Activated CD8-positive, alpha-beta T cell treated with anti-CD3 and anti-CD28 coated beads, Interleukin-2, amount 10 ng/mL, durations not matched to agents 7 days and 5 days (primary cell): Measurements from ENCODE around the gene MRPL4. TPM values are rescaled to one million over a fixed set of nuclear protein-coding genes. Genes with fewer than 3 reads are reported as not detected.

Experiments used
- ATAC-seq: fragments of 150-1000 bp; cut with Tn5 transposase; one replicate; pipeline ENCODE4 v1.10.0; 2021; ENCODE audit warnings: moderate library complexity
- CTCF ChIA-PET: fragments of 350-600 bp; sonication (Branson Sonifier 250); formaldehyde crosslinking; loops from one replicate; lab custom pipeline; 2021; ENCODE audit warnings: antibody characterized with exemption; lab: Charles Lee
- POLR2A ChIA-PET: fragments of 350-600 bp; sonication (Branson Sonifier 250); formaldehyde crosslinking; loops from one replicate; lab custom pipeline; 2021; ENCODE audit warnings: antibody characterized with exemption; lab: Charles Lee
- DNase-seq: peaks from one replicate; pipeline ENCODE4 v3.0.0-alpha.2; 2020
- H3K27ac Mint-ChIP-seq: one replicate; pipeline ENCODE4 v1.8.0; 2021; ENCODE audit warnings: mild to moderate bottlenecking, mixed read lengths
- H3K27me3 Mint-ChIP-seq: one replicate; pipeline ENCODE4 v1.8.0; 2021; ENCODE audit warnings: low read depth, mixed read lengths
- H3K36me3 Mint-ChIP-seq: one replicate; pipeline ENCODE4 v1.8.0; 2021; ENCODE audit warnings: low read depth, mixed read lengths
- H3K4me1 Mint-ChIP-seq: one replicate; pipeline ENCODE4 v1.8.0; 2021; ENCODE audit warnings: low read depth, mixed read lengths
- H3K4me3 Mint-ChIP-seq: one replicate; pipeline ENCODE4 v1.8.0; 2021; ENCODE audit warnings: mild to moderate bottlenecking, mixed read lengths
- H3K9me3 Mint-ChIP-seq: one replicate; pipeline ENCODE4 v1.8.0; 2022; ENCODE audit warnings: mixed read lengths; ENCODE audit not compliant: insufficient read depth
- total RNA-seq, 2 experiments: library from RNA; stranded (reverse); gene quantifications; one replicate each; pipeline ENCODE4 v1.2.3, GENCODE V29; 2021

MRPL4 gene
- total RNA-seq, 2 experiments from 2014 or later, result 85.9 to 87.0 TPM

- no peak overlapping the region for H3K4me3 Mint-ChIP-seq
- no peaks in the 10 kb centered on the region for H3K9me3 Mint-ChIP-seq
- no peaks in the 10 kb centered on the region for H3K36me3 Mint-ChIP-seq
- peaks cover 2% of the 10 kb centered on the region for H3K27me3 Mint-ChIP-seq
- H3K4me1 Mint-ChIP-seq, result peaks cover 3% of the 10 kb centered on the region
- no peak for ATAC-seq
- H3K27ac Mint-ChIP-seq, result peak overlapping the region; percentile 24
- CTCF ChIA-PET, result interaction anchor here (2.0 kb wide), 1 partner anchor 17 kb away, joined by 7 read pairs; no protein-coding TSS in a partner anchor
- POLR2A ChIA-PET, result interaction anchor here (0.8 to 1.3 kb wide), 2 partner anchors 9 to 10 kb away, joined by 3 to 4 read pairs; no protein-coding TSS in a partner anchor
- DNase-seq, result no peak
Observed at GRCh38 chr19:10245189-10245939, 6.7 kb upstream of the MRPL4 start.

- Mint-ChIP-seq H3K4me3 (no peak overlapping the region), H3K36me3 (no peaks in the 10 kb centered on the region), H3K27ac (no peak overlapping the region), H3K27me3 (peaks cover 2% of the 10 kb centered on the region), H3K9me3 (no peaks in the 10 kb centered on the region), H3K4me1 (peaks cover 7% of the 10 kb centered on the region)
- CTCF ChIA-PET, result interaction anchor here (1.5 kb wide), 1 partner anchor 52 kb away, joined by 4 read pairs; the partner anchor contains the start of gene DNMT1
- ATAC-seq, result no peak
- no peak for DNase-seq
- POLR2A ChIA-PET, result interaction anchor here (0.6 kb wide), 1 partner anchor 717 kb away, joined by 3 read pairs; no protein-coding TSS in a partner anchor
Observed at GRCh38 chr19:10246511-10246910, 5.5 kb upstream of the MRPL4 start.

GRCh38 chr19:10252707-10253106, 693 bp downstream of the MRPL4 start:
- CTCF ChIA-PET, result interaction anchor here (2.1 kb wide), 1 partner anchor 136 kb away, joined by 8 read pairs; no protein-coding TSS in a partner anchor
- peaks cover 32% of the 10 kb centered on the region for H3K4me1 Mint-ChIP-seq
- peak overlapping the region; percentile 87 for H3K4me3 Mint-ChIP-seq
- no peaks in the 10 kb centered on the region for H3K9me3 Mint-ChIP-seq
- ATAC-seq (no peak), DNase-seq (no peak)
- POLR2A ChIA-PET, result interaction anchor here (0.7 kb wide), 1 partner anchor 130 kb away, joined by 3 read pairs; no protein-coding TSS in a partner anchor
- H3K27me3 Mint-ChIP-seq, result no peaks in the 10 kb centered on the region
- H3K27ac Mint-ChIP-seq, result peak overlapping the region; percentile 95
- H3K36me3 Mint-ChIP-seq, result peaks cover 38% of the 10 kb centered on the region

GRCh38 chr19:10254244-10254643, 2.2 kb downstream of the MRPL4 start:
- H3K9me3 Mint-ChIP-seq, result no peaks in the 10 kb centered on the region
- peaks cover 53% of the 10 kb centered on the region for H3K36me3 Mint-ChIP-seq
- ATAC-seq, result no peak
- DNase-seq, result no peak
- no peaks in the 10 kb centered on the region for H3K27me3 Mint-ChIP-seq
- peak overlapping the region; percentile 7 for H3K27ac Mint-ChIP-seq
- peaks cover 39% of the 10 kb centered on the region for H3K4me1 Mint-ChIP-seq
- ChIA-PET POLR2A (no interaction called here), CTCF (interaction anchor here (0.6 to 0.9 kb wide), 4 partner anchors 17 to 135 kb away, joined by 3 to 4 read pairs (median 4); partner anchors contain the start of gene ICAM1)
- H3K4me3 Mint-ChIP-seq, result no peak overlapping the region

GRCh38 chr19:10255358-10255757, 3.3 kb downstream of the MRPL4 start:
- H3K36me3 Mint-ChIP-seq, result peaks cover 57% of the 10 kb centered on the region
- no peaks in the 10 kb centered on the region for H3K9me3 Mint-ChIP-seq
- POLR2A ChIA-PET, result no interaction called here

GRCh38 chr19:10256551-10256950, 4.5 kb downstream of the MRPL4 start:
- POLR2A ChIA-PET, result interaction anchor here (1.5 kb wide), 1 partner anchor 13 kb away, joined by 3 read pairs; no protein-coding TSS in a partner anchor

More at GRCh38 chr19:10255358-10255757, 3.3 kb downstream of the MRPL4 start:
- Mint-ChIP-seq H3K27me3 (no peaks in the 10 kb centered on the region), H3K4me3 (no peak overlapping the region), H3K27ac (peak overlapping the region; percentile 19), H3K4me1 (peaks cover 44% of the 10 kb centered on the region)
- ATAC-seq, result no peak
- CTCF ChIA-PET, result interaction anchor here (0.9 kb wide), 1 partner anchor 19 kb away, joined by 3 read pairs; no protein-coding TSS in a partner anchor
- no peak for DNase-seq

GRCh38 chr19:10256970-10257615, 5.1 kb downstream of the MRPL4 start:
- Mint-ChIP-seq H3K4me3 (no peak overlapping the region), H3K36me3 (peaks cover 57% of the 10 kb centered on the region), H3K27ac (no peak overlapping the region)

More at GRCh38 chr19:10256551-10256950, 4.5 kb downstream of the MRPL4 start:
- no peaks in the 10 kb centered on the region for H3K9me3 Mint-ChIP-seq
- peaks cover 40% of the 10 kb centered on the region for H3K4me1 Mint-ChIP-seq
- H3K4me3 Mint-ChIP-seq, result no peak overlapping the region
- H3K36me3 Mint-ChIP-seq, result peaks cover 57% of the 10 kb centered on the region
- H3K27me3 Mint-ChIP-seq, result no peaks in the 10 kb centered on the region
- no peak for ATAC-seq
- no peak for DNase-seq
- H3K27ac Mint-ChIP-seq, result no peak overlapping the region
- CTCF ChIA-PET, result interaction anchor here (0.6 to 7.9 kb wide), 4 partner anchors 13 to 204 kb away, joined by 3 to 255 read pairs (median 86); partner anchors contain the start of genes ICAM1 and TYK2

GRCh38 chr19:10258080-10258710, 6.2 kb downstream of the MRPL4 start:
- DNase-seq (no peak), ATAC-seq (no peak)
- ChIA-PET CTCF (interaction anchor here (0.6 to 7.9 kb wide), 29 partner anchors 8 to 326 kb away, joined by 3 to 255 read pairs (median 4); partner anchors contain the start of genes CDC37, ICAM1, ICAM4 and ICAM5), POLR2A (interaction anchor here (1.0 to 2.9 kb wide), 4 partner anchors 12 to 132 kb away, joined by 3 to 26 read pairs (median 6); partner anchors contain the start of genes ICAM1 and ICAM4)
- Mint-ChIP-seq H3K36me3 (peaks cover 52% of the 10 kb centered on the region), H3K4me3 (no peak overlapping the region), H3K27ac (peak overlapping the region; percentile 44), H3K4me1 (peaks cover 33% of the 10 kb centered on the region), H3K9me3 (no peaks in the 10 kb centered on the region), H3K27me3 (no peaks in the 10 kb centered on the region)

More at GRCh38 chr19:10256970-10257615, 5.1 kb downstream of the MRPL4 start:
- DNase-seq (no peak), ATAC-seq (no peak)
- H3K27me3 Mint-ChIP-seq, result no peaks in the 10 kb centered on the region
- peaks cover 42% of the 10 kb centered on the region for H3K4me1 Mint-ChIP-seq
- POLR2A ChIA-PET, result interaction anchor here (1.5 kb wide), 1 partner anchor 13 kb away, joined by 3 read pairs; no protein-coding TSS in a partner anchor
- CTCF ChIA-PET, result interaction anchor here (0.6 to 7.9 kb wide), 4 partner anchors 13 to 203 kb away, joined by 3 to 255 read pairs (median 86); partner anchors contain the start of genes ICAM1 and TYK2
- no peaks in the 10 kb centered on the region for H3K9me3 Mint-ChIP-seq

GRCh38 chr19:10259162-10259905, 7.3 kb downstream of the MRPL4 start:
- no peak overlapping the region for H3K4me3 Mint-ChIP-seq
- H3K27me3 Mint-ChIP-seq, result no peaks in the 10 kb centered on the region
- peaks cover 45% of the 10 kb centered on the region for H3K36me3 Mint-ChIP-seq
- ATAC-seq (peak; percentile 81), DNase-seq (peak; percentile 94)
- peaks cover 27% of the 10 kb centered on the region for H3K4me1 Mint-ChIP-seq
- POLR2A ChIA-PET, result interaction anchor here (1.0 to 2.9 kb wide), 5 partner anchors 11 to 131 kb away, joined by 3 to 26 read pairs (median 4); partner anchors contain the start of genes DNMT1, ICAM1 and ICAM4
- no peaks in the 10 kb centered on the region for H3K9me3 Mint-ChIP-seq
- CTCF ChIA-PET, result interaction anchor here (0.6 to 7.9 kb wide), 40 partner anchors 9 to 327 kb away, joined by 3 to 255 read pairs (median 4); partner anchors contain the start of genes CDC37, DNMT1, ICAM1 and ICAM4
- H3K27ac Mint-ChIP-seq, result no peak overlapping the region

GRCh38 chr19:10260141-10260584, 8.1 kb downstream of the MRPL4 start:
- DNase-seq, result peak; percentile 29

More at GRCh38 chr19:10260141-10260584, 8.1 kb downstream of the MRPL4 start:
- POLR2A ChIA-PET, result interaction anchor here (0.8 to 2.9 kb wide), 4 partner anchors 10 to 177 kb away, joined by 4 to 26 read pairs (median 4); partner anchors contain the start of genes DNMT1 and ICAM1
- no peak for ATAC-seq
- H3K9me3 Mint-ChIP-seq, result no peaks in the 10 kb centered on the region
- H3K4me1 Mint-ChIP-seq, result peaks cover 19% of the 10 kb centered on the region
- no peaks in the 10 kb centered on the region for H3K27me3 Mint-ChIP-seq
- peak overlapping the region; percentile 49 for H3K27ac Mint-ChIP-seq
- CTCF ChIA-PET, result interaction anchor here (0.6 to 7.9 kb wide), 22 partner anchors 10 to 328 kb away, joined by 3 to 255 read pairs (median 4); partner anchors contain the start of genes CDC37, ICAM1, ICAM5 and MRPL4
- peaks cover 36% of the 10 kb centered on the region for H3K36me3 Mint-ChIP-seq
- no peak overlapping the region for H3K4me3 Mint-ChIP-seq
